ENCODE measurements around the gene PPFIBP1. TPM values are rescaled to one million over a fixed set of nuclear protein-coding genes. Genes with fewer than 3 reads are reported as not detected.
"Not testable (repeated sequence)": the region's sequence is repeated elsewhere in the genome, so short reads cannot be mapped to it uniquely, and the experiment has no call there.

PPFIBP1 gene
- polyA plus RNA-seq, 2 of the 4 experiments (the other 2 are of a cell fraction), result 24.8 to 89.0 TPM

DNA sequence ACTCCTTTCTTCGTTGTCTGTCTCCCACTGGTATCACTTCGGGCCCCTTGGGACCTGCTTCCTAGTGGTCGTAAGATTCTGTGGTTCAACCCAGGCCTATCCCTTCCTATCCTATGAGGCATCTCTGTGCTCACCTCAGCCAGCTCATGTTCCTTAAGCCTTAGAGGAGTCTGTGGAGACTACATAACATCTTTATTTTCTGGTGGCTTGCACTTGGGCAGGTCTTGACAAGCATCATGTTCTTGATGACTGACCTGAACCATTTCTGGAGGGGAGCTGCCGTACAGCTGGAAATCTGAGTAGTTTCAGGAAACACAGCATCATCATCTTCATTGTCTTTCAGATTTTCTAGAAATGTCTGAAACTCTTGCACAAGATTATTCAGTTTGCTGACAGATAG is 69.3 kb downstream of the PPFIBP1 start:
- ATAC-seq (peak in 1 of 2 experiments; percentile 23; a peak in 1 of 6 replicates), FAIRE-seq (no peak), DNase-seq (ENCODE audit: low read depth in 1 of 2, low spot score in 1 of 2) (no peak)
- 89% methylated on average over 4 of the region's 4 CpGs for WGBS (ENCODE audit: missing lambda C conversion rate)
- Histone ChIP-seq H3K27ac (0 out of 6 replicates have a peak overlapping the region, but pooled peaks of 1 of the 2 experiments have one; percentile 3), H3K4me3 (no peak overlapping the region), H3K4me2 (no peak overlapping the region), H3K4me1 (peaks cover 12% of the 10 kb centered on the region; the same call in 2 of the 3 replicates), H3K9me3 (no peaks in the 10 kb centered on the region)
- ChIA-PET POLR2A (interaction anchor here (0.6 kb wide), 1 partner anchor 34 kb away, joined by 3 read pairs; no protein-coding TSS in a partner anchor), CTCF (interaction anchor here (1.0 kb wide), 1 partner anchor 59 kb away, joined by 3 read pairs; no protein-coding TSS in a partner anchor)
- TF ChIP-seq FOSB (CRISPR knock-in tag; IDR thresholded peaks at IDR 0.05) (no peak), RNF2 (IDR thresholded peaks at IDR 0.05; ENCODE audit: borderline replicate concordance, low read depth) (no peak), TP53 (CRISPR knock-in tag; IDR thresholded peaks at IDR 0.05) (no peak), MAX (IDR thresholded peaks at IDR 0.05) (no peak), ATOH8 (CRISPR knock-in tag; IDR thresholded peaks at IDR 0.05; ENCODE audit: low read depth) (no peak), NR3C1 (IDR thresholded peaks at IDR 0.05) (no peak), KDM5A (IDR thresholded peaks at IDR 0.05) (no peak), CBX2 (IDR thresholded peaks at IDR 0.05; ENCODE audit: borderline replicate concordance, low read depth) (no peak), CBX8 (IDR thresholded peaks at IDR 0.05) (no peak), GATA3 (IDR thresholded peaks at IDR 0.05; ENCODE audit: borderline replicate concordance) (no peak), ELK1 (IDR thresholded peaks at IDR 0.05; ENCODE audit: low read depth, low read length) (no peak), ZFP36 (IDR thresholded peaks at IDR 0.05; ENCODE audit: borderline replicate concordance, partially characterized antibody) (no peak), HOXB5 (CRISPR knock-in tag; IDR thresholded peaks at IDR 0.05) (no peak), EHF (CRISPR knock-in tag; IDR thresholded peaks at IDR 0.05) (no peak)
- TF ChIP-seq, protein P1, sequence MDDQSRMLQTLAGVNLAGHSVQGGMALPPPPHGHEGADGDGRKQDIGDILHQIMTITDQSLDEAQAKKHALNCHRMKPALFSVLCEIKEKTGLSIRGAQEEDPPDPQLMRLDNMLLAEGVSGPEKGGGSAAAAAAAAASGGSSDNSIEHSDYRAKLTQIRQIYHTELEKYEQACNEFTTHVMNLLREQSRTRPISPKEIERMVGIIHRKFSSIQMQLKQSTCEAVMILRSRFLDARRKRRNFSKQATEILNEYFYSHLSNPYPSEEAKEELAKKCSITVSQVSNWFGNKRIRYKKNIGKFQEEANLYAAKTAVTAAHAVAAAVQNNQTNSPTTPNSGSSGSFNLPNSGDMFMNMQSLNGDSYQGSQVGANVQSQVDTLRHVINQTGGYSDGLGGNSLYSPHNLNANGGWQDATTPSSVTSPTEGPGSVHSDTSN (IDR thresholded peaks at IDR 0.05), result no peak
- TF ChIP-seq, protein P2, sequence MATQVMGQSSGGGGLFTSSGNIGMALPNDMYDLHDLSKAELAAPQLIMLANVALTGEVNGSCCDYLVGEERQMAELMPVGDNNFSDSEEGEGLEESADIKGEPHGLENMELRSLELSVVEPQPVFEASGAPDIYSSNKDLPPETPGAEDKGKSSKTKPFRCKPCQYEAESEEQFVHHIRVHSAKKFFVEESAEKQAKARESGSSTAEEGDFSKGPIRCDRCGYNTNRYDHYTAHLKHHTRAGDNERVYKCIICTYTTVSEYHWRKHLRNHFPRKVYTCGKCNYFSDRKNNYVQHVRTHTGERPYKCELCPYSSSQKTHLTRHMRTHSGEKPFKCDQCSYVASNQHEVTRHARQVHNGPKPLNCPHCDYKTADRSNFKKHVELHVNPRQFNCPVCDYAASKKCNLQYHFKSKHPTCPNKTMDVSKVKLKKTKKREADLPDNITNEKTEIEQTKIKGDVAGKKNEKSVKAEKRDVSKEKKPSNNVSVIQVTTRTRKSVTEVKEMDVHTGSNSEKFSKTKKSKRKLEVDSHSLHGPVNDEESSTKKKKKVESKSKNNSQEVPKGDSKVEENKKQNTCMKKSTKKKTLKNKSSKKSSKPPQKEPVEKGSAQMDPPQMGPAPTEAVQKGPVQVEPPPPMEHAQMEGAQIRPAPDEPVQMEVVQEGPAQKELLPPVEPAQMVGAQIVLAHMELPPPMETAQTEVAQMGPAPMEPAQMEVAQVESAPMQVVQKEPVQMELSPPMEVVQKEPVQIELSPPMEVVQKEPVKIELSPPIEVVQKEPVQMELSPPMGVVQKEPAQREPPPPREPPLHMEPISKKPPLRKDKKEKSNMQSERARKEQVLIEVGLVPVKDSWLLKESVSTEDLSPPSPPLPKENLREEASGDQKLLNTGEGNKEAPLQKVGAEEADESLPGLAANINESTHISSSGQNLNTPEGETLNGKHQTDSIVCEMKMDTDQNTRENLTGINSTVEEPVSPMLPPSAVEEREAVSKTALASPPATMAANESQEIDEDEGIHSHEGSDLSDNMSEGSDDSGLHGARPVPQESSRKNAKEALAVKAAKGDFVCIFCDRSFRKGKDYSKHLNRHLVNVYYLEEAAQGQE (IDR thresholded peaks at IDR 0.05), result no peak
- TF ChIP-seq, protein P3, sequence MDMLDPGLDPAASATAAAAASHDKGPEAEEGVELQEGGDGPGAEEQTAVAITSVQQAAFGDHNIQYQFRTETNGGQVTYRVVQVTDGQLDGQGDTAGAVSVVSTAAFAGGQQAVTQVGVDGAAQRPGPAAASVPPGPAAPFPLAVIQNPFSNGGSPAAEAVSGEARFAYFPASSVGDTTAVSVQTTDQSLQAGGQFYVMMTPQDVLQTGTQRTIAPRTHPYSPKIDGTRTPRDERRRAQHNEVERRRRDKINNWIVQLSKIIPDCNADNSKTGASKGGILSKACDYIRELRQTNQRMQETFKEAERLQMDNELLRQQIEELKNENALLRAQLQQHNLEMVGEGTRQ (IDR thresholded peaks at IDR 0.05), result no peak

- H3K27ac ChIP-seq, result no peak overlapping the region
- TF ChIP-seq HOXB5 (CRISPR knock-in tag; IDR thresholded peaks at IDR 0.05) (no peak), ZC3H11A (IDR thresholded peaks at IDR 0.05) (no peak)
Observed at GRCh38 chr12:27595231-27595642, 71.2 kb downstream of the PPFIBP1 start.

DNA sequence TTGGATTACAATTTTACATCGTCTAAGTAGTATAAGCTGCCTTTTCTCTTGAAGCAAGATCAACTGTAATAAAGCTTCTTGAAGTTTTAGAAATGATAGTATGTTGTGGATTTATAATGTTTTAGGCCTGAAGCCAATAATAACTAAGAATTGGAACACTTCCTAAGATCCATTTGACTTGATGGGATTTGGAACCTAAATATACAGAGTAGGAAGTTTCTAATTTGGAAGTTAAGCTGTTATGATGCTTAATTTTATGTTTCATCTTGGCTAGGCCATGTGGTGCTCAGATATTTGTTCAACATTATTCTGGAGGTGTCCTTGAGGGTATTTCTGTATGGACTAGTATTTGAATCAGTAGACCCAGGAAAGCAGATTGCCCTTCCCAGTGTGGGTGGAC is 74.9 kb downstream of the PPFIBP1 start:
- CTCF ChIA-PET, result interaction anchor here (0.7 to 1.9 kb wide), 2 partner anchors 20 to 25 kb away, joined by 4 to 5 read pairs; no protein-coding TSS in a partner anchor
- FAIRE-seq; H3K4me3 ChIP-seq; DNase-seq (ENCODE audit: low read depth in 1 of 2, low spot score in 1 of 2); H3K27ac ChIP-seq; H3K4me2 ChIP-seq; H3K4me1 ChIP-seq; ATAC-seq; H3K9me3 ChIP-seq; POLR2A ChIA-PET: not testable (repeated sequence)
- 94% methylated on average over 1 of the region's 1 CpG for WGBS (ENCODE audit: missing lambda C conversion rate)

More at GRCh38 chr12:27595231-27595642, 71.2 kb downstream of the PPFIBP1 start:
- peak in 1 of 2 experiments; percentile 45 for DNase-seq (ENCODE audit: low read depth in 1 of 2, low spot score in 1 of 2)
- peaks cover 12% of the 10 kb centered on the region; the same call in 2 of the 3 replicates for H3K4me1 ChIP-seq
- ChIA-PET POLR2A (no interaction called here), CTCF (interaction anchor here (1.4 kb wide), 1 partner anchor 39 kb away, joined by 3 read pairs; no protein-coding TSS in a partner anchor)
- no peak overlapping the region for H3K4me3 ChIP-seq
- H3K4me2 ChIP-seq, result no peak overlapping the region
- no peaks in the 10 kb centered on the region for H3K9me3 ChIP-seq
- FAIRE-seq, result no peak
- 89% methylated on average over 16 of the region's 16 CpGs for WGBS (ENCODE audit: missing lambda C conversion rate)
- peak in 1 of 2 experiments; percentile 47; a peak in 2 of 6 replicates for ATAC-seq

DNA sequence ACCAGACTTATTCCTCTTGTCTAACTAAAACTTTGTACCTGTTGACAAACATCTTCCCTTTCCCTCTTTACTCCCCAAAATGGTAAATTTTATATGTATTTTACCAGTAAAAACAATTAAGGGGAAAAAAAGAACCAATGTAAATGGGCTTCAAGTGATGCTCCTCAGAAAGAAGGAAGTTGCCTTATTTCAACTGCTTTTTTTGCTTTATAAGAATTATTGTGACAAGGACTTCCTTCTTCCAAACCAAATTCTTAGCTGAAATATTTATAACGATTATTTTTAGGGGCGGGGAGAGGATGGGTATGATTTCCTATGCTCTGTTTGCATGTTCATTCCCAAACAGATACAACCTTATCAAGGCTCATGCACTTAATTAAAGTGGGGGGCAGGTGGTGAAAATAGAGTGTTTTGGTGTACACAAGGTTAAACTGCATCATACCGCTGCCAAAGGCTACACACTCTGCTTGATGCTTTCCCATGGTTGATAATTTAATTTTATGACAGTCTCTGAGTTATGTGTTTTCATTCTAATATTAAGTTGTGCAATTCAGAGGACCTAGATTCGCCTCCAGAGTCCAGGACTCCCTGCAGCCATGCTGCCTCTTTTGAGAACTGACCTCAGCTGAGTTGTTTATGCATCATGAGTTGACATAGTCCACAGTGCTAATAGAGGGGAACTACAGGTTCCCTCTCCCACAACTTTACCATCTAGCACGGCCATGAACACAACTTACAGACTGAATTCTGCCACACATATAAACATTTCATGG is 77.2 kb downstream of the PPFIBP1 start:
- H3K27ac ChIP-seq; H3K4me1 ChIP-seq; ATAC-seq; H3K9me3 ChIP-seq; H3K4me3 ChIP-seq; POLR2A ChIA-PET; DNase-seq (ENCODE audit: low read depth in 1 of 2, low spot score in 1 of 2); FAIRE-seq; CTCF ChIA-PET; H3K4me2 ChIP-seq: not testable (repeated sequence)
- 73% methylated on average over 5 of the region's 5 CpGs for WGBS (ENCODE audit: missing lambda C conversion rate)

All from A549 (cell line).